Right lobe of liver (tissue), 6 donors: ENCODE data around the gene KLHL40. TPM values are rescaled to one million over a fixed set of nuclear protein-coding genes. Genes with fewer than 3 reads are reported as not detected.

Source experiments
- ATAC-seq, 4 donors: fragments of 200-7000 bp; cut with Tn5 transposase; one replicate each; pipeline ENCODE4 v1.9.1; 2020; ENCODE audit warnings: mild to moderate bottlenecking in 4 of 4, moderate library complexity in 4 of 4
- DNase-seq, 3 donors: peaks; one replicate each; pipeline ENCODE4 v3.0.0-alpha.2; 2020
- H3K27ac ChIP-seq, 3 donors: fragments of 200-600 bp; one replicate each; pipeline ENCODE4 v1.8.0; 2022
- H3K27me3 ChIP-seq, 2 donors: fragments of 200-600 bp; one replicate each; pipeline ENCODE4 v1.8.0; 2022
- H3K36me3 ChIP-seq, 4 donors: fragments of 200-600 bp; sonication (generic) in 1 of 4; one replicate each; pipeline versions ENCODE4 v1.5.1 to v1.8.0; 2017 to 2022; ENCODE audit warnings: control low read depth in 1 of 4
- H3K4me1 ChIP-seq, 4 donors: fragments of 200-600 bp; sonication (generic) in 1 of 4; one replicate each; pipeline versions ENCODE4 v1.5.1 to v1.8.0; 2017 to 2022; ENCODE audit warnings: control low read depth in 1 of 4
- H3K4me3 ChIP-seq, 3 donors: fragments of 200-600 bp; one replicate each; pipeline ENCODE4 v1.8.0; 2022
- H3K9me3 ChIP-seq, 4 donors: fragments of 200-600 bp; sonication (generic) in 1 of 4; one replicate each; pipeline versions ENCODE4 v1.5.1 to v1.8.0; 2017 to 2022; ENCODE audit warnings: control low read depth in 1 of 4
- CTCF ChIP-seq, 4 donors: fragments of 200-600 bp in 3 of 4; fragments of 450-650 bp in 1 of 4; IDR thresholded peaks; one replicate each; pipeline versions ENCODE4 v1.5.1 to v1.8.0; 2016 to 2022; ENCODE audit warnings: antibody characterized with exemption in 4 of 4, mild to moderate bottlenecking in 2 of 4
- POLR2A ChIP-seq: fragments of 450-650 bp; IDR thresholded peaks from one replicate; pipeline ENCODE4 v1.6.1; 2017; ENCODE audit warnings: antibody characterized with exemption, mild to moderate bottlenecking
- WGBS: methylation state at CpG from one replicate; pipeline ENCODE4 v1.1.6; 2018; ENCODE audit warnings: low coverage, low lambda C conversion rate; ENCODE audit not compliant: insufficient coverage; ENCODE audit errors: missing lambda C conversion rate; 5-methylcytosine and 5-hydroxymethylcytosine counted together
- intact Hi-C, 2 donors: fragments of 100-400 bp; cut with DNase I; formaldehyde crosslinking; loops; one replicate each; pipeline versions ENCODE4 v1.11.2 to v1.14.1; 2022
- total RNA-seq, 6 experiments: library from RNA; depleted of rRNA in 2 of 6; stranded (reverse); fragments of >200 nt in 2 of 6; fragmentation: NEBNext Ultra II Directional in 3 of 6; extraction: Animal tissue kit (Norgen Biotek cat#: 25700) in 3 of 6; gene quantifications; one replicate each; pipeline versions ENCODE4 v1.1.0 to v1.2.4, GENCODE V29; 2016 to 2023
- donor health status: DM: no; HTN: yes; CAD: no.
- donor health status: DM: no; HTN: no; CAD: no.
- donor health status: DM: no; HTN: no; CAD: no.
- donor health status: DM: no; HTN: yes; CAD: no.
- donor health status: DM: no; HTN: yes; CAD: no.

The KLHL40 gene
- total RNA-seq, 6 experiments from 2014 or later = 0.19 to 0.68 TPM; not detected in 4

GRCh38 chr3:42699511-42699971, 14.2 kb downstream of the KLHL40 start:
- DNase-seq = no peak
- 80% methylated on average over 2 of the region's 10 CpGs for WGBS

GRCh38 chr3:42700366-42701288, 15.3 kb downstream of the KLHL40 start:
- DNase-seq (no peak), ATAC-seq (no peak)
- intact Hi-C loops = no loop called here
- WGBS = 50% methylated on average over 3 of the region's 15 CpGs
- no peaks in the 10 kb centered on the region for H3K36me3 ChIP-seq
- no peaks in the 10 kb centered on the region for H3K4me1 ChIP-seq
- no peak for TF ChIP-seq POLR2A
- no peak for TF ChIP-seq CTCF (IDR thresholded peaks at IDR 0.05)
- no peaks in the 10 kb centered on the region for H3K9me3 ChIP-seq
- H3K27me3 ChIP-seq = no peaks in the 10 kb centered on the region
- H3K27ac ChIP-seq = no peak overlapping the region
- H3K4me3 ChIP-seq = no peak overlapping the region

More at GRCh38 chr3:42699511-42699971, 14.2 kb downstream of the KLHL40 start:
- Histone ChIP-seq H3K4me3 (no peak overlapping the region), H3K27ac (no peak overlapping the region), H3K36me3 (no peaks in the 10 kb centered on the region), H3K27me3 (no peaks in the 10 kb centered on the region), H3K9me3 (no peaks in the 10 kb centered on the region), H3K4me1 (no peaks in the 10 kb centered on the region)
- ATAC-seq = no peak
- intact Hi-C loops = no loop called here
- TF ChIP-seq POLR2A (no peak), CTCF (IDR thresholded peaks at IDR 0.05) (no peak)

GRCh38 chr3:42701371-42702065, 16.2 kb downstream of the KLHL40 start:
- H3K27me3 ChIP-seq = no peaks in the 10 kb centered on the region
- intact Hi-C loops = no loop called here
- ATAC-seq = peak in 3 of 4 donors; percentile 45 to 77 (median 59)
- H3K36me3 ChIP-seq = no peaks in the 10 kb centered on the region
- TF ChIP-seq CTCF (IDR thresholded peaks at IDR 0.05) (no peak), POLR2A (no peak)
- no peak overlapping the region for H3K4me3 ChIP-seq
- no peaks in the 10 kb centered on the region for H3K9me3 ChIP-seq
- no peak overlapping the region for H3K27ac ChIP-seq
- no peaks in the 10 kb centered on the region for H3K4me1 ChIP-seq
- DNase-seq = no peak
- WGBS = 67% methylated on average over 1 of the region's 15 CpGs

- no peak for ATAC-seq
- no peak for TF ChIP-seq CTCF (IDR thresholded peaks at IDR 0.05)
- no peak for TF ChIP-seq POLR2A
- intact Hi-C loops = no loop called here
- H3K4me3 ChIP-seq = no peak within 1 kb of the TSS
- 40% methylated on average over 1 of the region's 21 CpGs for WGBS
- no peaks in the 10 kb centered on the region for H3K4me1 ChIP-seq
- H3K36me3 ChIP-seq = no peaks in the 10 kb centered on the region
- DNase-seq = no peak
- no peaks in the 10 kb centered on the region for H3K9me3 ChIP-seq
- H3K27ac ChIP-seq = no peak within 1 kb of the TSS
- H3K27me3 ChIP-seq = no peaks in the 10 kb centered on the region
These were observed 17.0 kb downstream of the KLHL40 start, which contains the start of gene HHATL for GRCh38 chr3:42702066-42702951. Gene HHATL (minus strand): TSS chr3:42702798. CDS start chr3:42700826, 1,972 bp downstream.
